K562 (cell line): ENCODE data around the gene RNF151. TPM values are rescaled to one million over a fixed set of nuclear protein-coding genes. Genes with fewer than 3 reads are reported as not detected.
A peak's percentile ranks its signal among the peaks of the same experiment; 100 is the strongest.

Experiments
- CBFB ChIP-seq: sonication (generic); formaldehyde crosslinking; IDR thresholded peaks from 2 replicates; pipeline ENCODE4 v1.4.0; 2020; ENCODE audit warnings: mild to moderate bottlenecking, missing genetic modification reagents
- CBX1 ChIP-seq: sonication (generic); IDR thresholded peaks from 2 replicates; pipeline ENCODE4 v1.6.1; 2016; ENCODE audit warnings: antibody characterized with exemption, low read depth, mild to moderate bottlenecking
- CXXC5 ChIP-seq: fragments of 250-450 bp; sonication (Bioruptor Pico); IDR thresholded peaks from 2 replicates; pipeline ENCODE4 v1.8.0; 2022; ENCODE audit warnings: inconsistent platforms, mild to moderate bottlenecking, moderate library complexity
- ETS1 ChIP-seq: conservative IDR thresholded peaks from 2 replicates; pipeline ENCODE4 v1.6.1; 2011; ENCODE audit warnings: low read depth, mild to moderate bottlenecking, low read length; ENCODE audit not compliant: control insufficient read depth
- HMGN3 ChIP-seq: IDR thresholded peaks from 2 replicates; pipeline ENCODE4 v1.6.1; 2011; ENCODE audit warnings: borderline replicate concordance, low read depth, mild to moderate bottlenecking, mixed read lengths, low read length; ENCODE audit not compliant: insufficient read length; ENCODE audit errors: extremely low read depth
- JUND ChIP-seq, 2 experiments: IDR thresholded peaks; 2 replicates in 1 of 2; 3 replicates in 1 of 2; pipeline ENCODE4 v1.6.1; 2011; ENCODE audit warnings: borderline replicate concordance in 2 of 2, low read depth in 2 of 2, low read length in 2 of 2, improper control_type of control experiment in 1 of 2, missing biosample characterization in 1 of 2, missing genetic modification characterization in 1 of 2, missing genetic modification reagents in 1 of 2
- MEF2D ChIP-seq: conservative IDR thresholded peaks from 2 replicates; pipeline ENCODE4 v1.6.1; 2016; ENCODE audit warnings: low read depth, missing genetic modification characterization, missing compliant biosample characterization
- PCBP1 ChIP-seq: fragments of 200-400 bp; formaldehyde crosslinking; IDR thresholded peaks from 2 replicates; pipeline ENCODE4 v1.6.1; 2018; ENCODE audit warnings: mild to moderate bottlenecking, low read depth, low read length; ENCODE audit not compliant: poor library complexity, severe bottlenecking
- PML ChIP-seq: IDR thresholded peaks from 2 replicates; pipeline ENCODE4 v1.6.1; 2012; ENCODE audit warnings: low read length, inconsistent platforms
- POLR3G ChIP-seq: IDR thresholded peaks from 2 replicates; pipeline ENCODE4 v1.6.1; 2011; ENCODE audit not compliant: insufficient read length, insufficient replicate concordance; ENCODE audit errors: extremely low read depth
- POU5F1 ChIP-seq: fragments of 150-350 bp; IDR thresholded peaks from 2 replicates; pipeline ENCODE4 v1.6.1; 2014; ENCODE audit warnings: borderline replicate concordance, low read length, low read depth, mild to moderate bottlenecking; ENCODE audit not compliant: partially characterized antibody
- RBM34 ChIP-seq: fragments of 200-400 bp; formaldehyde crosslinking; IDR thresholded peaks from 2 replicates; pipeline ENCODE4 v1.6.1; 2018; ENCODE audit warnings: low read length, borderline replicate concordance; ENCODE audit not compliant: insufficient read depth
- SNRNP70 ChIP-seq: fragments of 200-400 bp; formaldehyde crosslinking; optimal IDR thresholded peaks from 2 replicates; pipeline ENCODE3; 2017; ENCODE audit warnings: low read depth, low read length
- ZBED1 ChIP-seq: IDR thresholded peaks from 2 replicates; pipeline ENCODE4 v1.6.1; 2014
- ZBTB17 ChIP-seq: fragments of 450-650 bp; formaldehyde crosslinking; IDR thresholded peaks from 2 replicates; pipeline ENCODE4 v1.4.0; 2020; ENCODE audit warnings: mild to moderate bottlenecking
- ZBTB5 ChIP-seq: fragments of 450-650 bp; IDR thresholded peaks from 2 replicates; pipeline ENCODE4 v1.6.1; 2017; ENCODE audit warnings: antibody characterized with exemption
- ZFP30 ChIP-seq: fragments of 250-450 bp; sonication (Bioruptor Pico); IDR thresholded peaks from 2 replicates; pipeline ENCODE4 v1.8.0; 2022; ENCODE audit warnings: moderate library complexity, mild to moderate bottlenecking, inconsistent platforms, borderline replicate concordance
- ZNF431 ChIP-seq: sonication (generic); formaldehyde crosslinking; IDR thresholded peaks from 2 replicates; pipeline ENCODE4 v1.8.0; 2022; ENCODE audit warnings: mild to moderate bottlenecking, missing genetic modification reagents
- polyA plus RNA-seq, 8 experiments: library from polyadenylated mRNA; depleted of rRNA in 4 of 8; stranded (reverse) in 5 of 8; unstranded in 3 of 8; fragments of >200 nt; fragmentation: Nextera tagmentation in 2 of 8; fragmentation: Illumina TruSeq in 1 of 8; extraction: Ambion mirVana in 2 of 8; extraction: Trizol in 1 of 8; gene quantifications; 2 replicates each; pipeline versions ENCODE4 v1.2.1 to v1.2.3, GENCODE V29; 2011 to 2014; ENCODE audit warnings: inconsistent platforms in 1 of 8, missing spikeins in 1 of 8
- total RNA-seq, 7 experiments: library from RNA; depleted of rRNA in 6 of 7; stranded (reverse); fragments of >200 nt in 6 of 7; fragmentation: Illumina TruSeq in 2 of 7; extraction: Trizol in 2 of 7; gene quantifications; 2 replicates each; pipeline versions ENCODE4 v1.2.1 to v1.2.3, GENCODE V29; 2011 to 2021; ENCODE audit warnings: low replicate concordance in 1 of 7
- TF ChIP-seq, protein P1 (sequence below): IDR thresholded peaks from 2 replicates; pipeline ENCODE4 v1.6.1; 2011; ENCODE audit warnings: borderline replicate concordance, low read depth, mild to moderate bottlenecking, moderate library complexity, low read length; ENCODE audit not compliant: insufficient read depth, poor library complexity, severe bottlenecking
- TF ChIP-seq, protein P2 (sequence below), 2 experiments: fragments of 450-650 bp; conservative IDR thresholded peaks; 2 replicates each; pipeline ENCODE4 v1.6.1; 2017; ENCODE audit warnings: mild to moderate bottlenecking in 2 of 2, moderate library complexity in 2 of 2

The RNF151 gene
- total and polyA plus RNA-seq, 9 of the 15 experiments (the other 6 are each of a cell fraction or from before 2014, with no cell fraction given) = not detected

DNA sequence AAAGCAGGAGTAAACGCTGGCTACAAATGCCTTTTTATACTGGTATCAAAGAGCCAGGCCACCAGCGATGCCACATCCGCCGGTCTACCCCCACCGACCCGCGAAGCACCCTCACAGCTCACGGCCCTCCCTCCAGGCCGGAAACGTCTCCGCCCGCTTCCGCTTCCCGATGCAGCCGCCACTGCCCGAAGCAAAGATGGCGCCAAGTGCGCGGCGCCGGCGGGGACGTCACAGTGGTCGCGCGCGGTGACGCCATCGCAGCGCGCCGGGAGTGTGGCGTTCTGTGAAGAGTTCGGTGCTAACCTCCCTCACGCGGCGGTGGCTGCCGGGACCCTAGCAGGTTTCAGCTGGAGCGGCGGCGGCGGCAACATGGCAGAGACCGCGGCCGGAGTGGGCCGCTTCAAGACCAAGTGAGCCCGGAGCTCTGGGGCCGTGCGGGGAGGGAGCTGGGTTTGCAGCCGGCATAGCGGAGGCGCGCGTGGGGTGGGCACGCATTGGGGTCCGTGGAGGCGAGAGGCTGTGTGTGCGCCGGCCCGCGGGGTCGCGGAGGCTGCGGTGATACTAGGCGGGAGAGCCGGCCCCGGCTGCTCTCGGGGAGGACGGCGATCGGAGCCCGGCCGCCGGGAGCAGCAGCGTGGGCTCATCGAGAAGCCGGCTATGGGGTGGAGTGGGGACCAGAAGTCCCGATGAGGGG is 5.3 kb downstream of the RNF151 start, which contains the start of gene TBL3 (continued):
- TF ChIP-seq, protein P1, sequence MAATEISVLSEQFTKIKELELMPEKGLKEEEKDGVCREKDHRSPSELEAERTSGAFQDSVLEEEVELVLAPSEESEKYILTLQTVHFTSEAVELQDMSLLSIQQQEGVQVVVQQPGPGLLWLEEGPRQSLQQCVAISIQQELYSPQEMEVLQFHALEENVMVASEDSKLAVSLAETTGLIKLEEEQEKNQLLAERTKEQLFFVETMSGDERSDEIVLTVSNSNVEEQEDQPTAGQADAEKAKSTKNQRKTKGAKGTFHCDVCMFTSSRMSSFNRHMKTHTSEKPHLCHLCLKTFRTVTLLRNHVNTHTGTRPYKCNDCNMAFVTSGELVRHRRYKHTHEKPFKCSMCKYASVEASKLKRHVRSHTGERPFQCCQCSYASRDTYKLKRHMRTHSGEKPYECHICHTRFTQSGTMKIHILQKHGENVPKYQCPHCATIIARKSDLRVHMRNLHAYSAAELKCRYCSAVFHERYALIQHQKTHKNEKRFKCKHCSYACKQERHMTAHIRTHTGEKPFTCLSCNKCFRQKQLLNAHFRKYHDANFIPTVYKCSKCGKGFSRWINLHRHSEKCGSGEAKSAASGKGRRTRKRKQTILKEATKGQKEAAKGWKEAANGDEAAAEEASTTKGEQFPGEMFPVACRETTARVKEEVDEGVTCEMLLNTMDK = peak; percentile 12
- no peak for TF ChIP-seq ZFP30 (CRISPR knock-in tag)
- no peak for TF ChIP-seq MEF2D (tag)
- peak; percentile 78 for TF ChIP-seq CBX1
- TF ChIP-seq PML = peak; percentile 72
- peak; percentile 79 for TF ChIP-seq POU5F1
- TF ChIP-seq CXXC5 (CRISPR knock-in tag) = peak; percentile 97
- TF ChIP-seq SNRNP70 = no peak
- peak; percentile 93 for TF ChIP-seq HMGN3
- no peak for TF ChIP-seq ZBTB5
- TF ChIP-seq CBFB (CRISPR knock-in tag) = peak; percentile 98
- TF ChIP-seq PCBP1 = peak; percentile 89
- TF ChIP-seq JUND (IDR thresholded peaks at IDR 0.05; ENCODE audit: borderline replicate concordance, low read depth, low read length) = peak; percentile 84
- TF ChIP-seq JUND (tag; IDR thresholded peaks at IDR 0.05; ENCODE audit: borderline replicate concordance, low read depth, low read length) = peak; percentile 47; the same call in 1 of the 3 replicates
- TF ChIP-seq, protein P2, sequence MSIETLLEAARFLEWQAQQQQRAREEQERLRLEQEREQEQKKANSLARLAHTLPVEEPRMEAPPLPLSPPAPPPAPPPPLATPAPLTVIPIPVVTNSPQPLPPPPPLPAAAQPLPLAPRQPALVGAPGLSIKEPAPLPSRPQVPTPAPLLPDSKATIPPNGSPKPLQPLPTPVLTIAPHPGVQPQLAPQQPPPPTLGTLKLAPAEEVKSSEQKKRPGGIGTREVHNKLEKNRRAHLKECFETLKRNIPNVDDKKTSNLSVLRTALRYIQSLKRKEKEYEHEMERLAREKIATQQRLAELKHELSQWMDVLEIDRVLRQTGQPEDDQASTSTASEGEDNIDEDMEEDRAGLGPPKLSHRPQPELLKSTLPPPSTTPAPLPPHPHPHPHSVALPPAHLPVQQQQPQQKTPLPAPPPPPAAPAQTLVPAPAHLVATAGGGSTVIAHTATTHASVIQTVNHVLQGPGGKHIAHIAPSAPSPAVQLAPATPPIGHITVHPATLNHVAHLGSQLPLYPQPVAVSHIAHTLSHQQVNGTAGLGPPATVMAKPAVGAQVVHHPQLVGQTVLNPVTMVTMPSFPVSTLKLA (conservative IDR thresholded peaks at IDR 0.05) = peak; percentile 92 to 97
- TF ChIP-seq ZBED1 = peak; percentile 53; the same call in 1 of the 2 replicates
- TF ChIP-seq RBM34 = no peak
- 0 out of 2 replicates have a peak, but pooled peaks have one; percentile 10 for TF ChIP-seq ZNF431 (CRISPR knock-in tag)
- peak; percentile 98 for TF ChIP-seq ETS1
- TF ChIP-seq POLR3G = no peak
- TF ChIP-seq ZBTB17 (CRISPR knock-in tag) = peak; percentile 87
